DMS153 (cell line): Measurements from ENCODE around the gene LATS2.

ENCODE experiments used
- DNase-seq: peaks from one replicate; lab custom pipeline; 2025; lab: John Stamatoyannopoulos, UW

Gene LATS2

GRCh38 chr13:21061029-21061763 is at the start of gene LATS2:
Gene LATS2, minus strand, starts transcription at chr13:21061586. Its CDS starts 15,560 bp downstream, at chr13:21046026.
- DNase-seq: no peak

DNA sequence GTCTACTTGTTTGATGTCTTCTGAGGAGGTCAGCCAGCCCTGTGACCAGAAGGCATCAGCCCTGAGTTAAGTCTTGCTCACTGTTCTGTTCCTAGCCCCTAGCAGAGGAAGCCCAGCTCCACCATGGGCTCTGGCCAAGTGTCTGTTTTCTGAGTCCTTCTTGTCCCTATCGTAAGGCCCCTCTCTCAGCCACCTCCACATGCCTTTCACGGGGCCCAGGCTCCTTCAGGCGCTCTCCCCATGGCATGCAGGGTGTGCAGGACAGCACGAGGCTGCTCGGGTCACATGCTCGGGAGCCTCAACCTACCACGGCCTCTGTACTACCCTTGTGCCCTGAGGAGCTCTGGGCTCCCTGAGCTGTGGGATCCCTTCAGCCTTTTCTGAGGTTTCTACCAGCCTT is 47.8 kb upstream of the LATS2 start:
- no peak for DNase-seq

GRCh38 chr13:21106089-21106488 is 44.7 kb upstream of the LATS2 start:
- DNase-seq: no peak

DNA sequence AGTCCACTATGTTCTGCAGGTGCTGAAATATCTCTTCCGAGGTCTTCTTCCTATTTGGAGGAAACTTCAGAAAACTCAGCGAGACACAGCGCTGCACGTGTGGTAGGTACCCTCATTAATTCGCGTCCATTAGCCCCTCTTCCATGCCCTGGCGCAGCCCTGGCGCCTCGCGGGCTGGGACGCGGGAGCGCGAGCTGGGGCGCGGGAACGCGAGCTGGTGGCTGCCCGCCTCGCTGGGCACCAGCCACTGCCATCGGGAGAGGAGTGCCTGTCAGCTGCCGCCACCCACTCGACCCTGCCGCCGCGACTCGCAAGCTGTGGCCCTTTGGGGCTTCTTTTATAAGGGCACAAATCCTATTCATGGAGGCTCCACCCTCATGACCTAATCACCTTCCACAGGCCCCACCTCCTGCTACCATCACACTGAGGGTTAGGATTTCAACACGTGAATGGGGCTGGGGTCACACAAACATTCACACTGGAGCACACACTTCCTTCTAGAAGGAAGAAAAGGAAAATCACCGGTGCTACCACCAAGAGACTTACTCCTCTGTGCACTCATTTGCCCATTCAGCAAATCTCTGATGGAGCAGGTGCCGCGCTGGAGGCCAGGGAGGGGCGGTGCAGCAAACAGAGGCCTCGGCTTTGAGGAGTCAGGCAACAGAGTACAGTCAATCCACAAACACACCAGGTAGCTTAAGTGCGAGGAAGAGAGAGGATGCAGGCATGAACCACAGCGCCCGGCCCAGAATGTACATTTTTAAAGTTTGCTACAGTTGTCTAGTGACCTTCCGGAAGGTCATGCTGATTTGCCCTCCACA is 43.0 kb upstream of the LATS2 start:
- no peak for DNase-seq

- no peak for DNase-seq
These were observed 40.6 kb upstream of the LATS2 start for GRCh38 chr13:21101865-21102576.

DNA sequence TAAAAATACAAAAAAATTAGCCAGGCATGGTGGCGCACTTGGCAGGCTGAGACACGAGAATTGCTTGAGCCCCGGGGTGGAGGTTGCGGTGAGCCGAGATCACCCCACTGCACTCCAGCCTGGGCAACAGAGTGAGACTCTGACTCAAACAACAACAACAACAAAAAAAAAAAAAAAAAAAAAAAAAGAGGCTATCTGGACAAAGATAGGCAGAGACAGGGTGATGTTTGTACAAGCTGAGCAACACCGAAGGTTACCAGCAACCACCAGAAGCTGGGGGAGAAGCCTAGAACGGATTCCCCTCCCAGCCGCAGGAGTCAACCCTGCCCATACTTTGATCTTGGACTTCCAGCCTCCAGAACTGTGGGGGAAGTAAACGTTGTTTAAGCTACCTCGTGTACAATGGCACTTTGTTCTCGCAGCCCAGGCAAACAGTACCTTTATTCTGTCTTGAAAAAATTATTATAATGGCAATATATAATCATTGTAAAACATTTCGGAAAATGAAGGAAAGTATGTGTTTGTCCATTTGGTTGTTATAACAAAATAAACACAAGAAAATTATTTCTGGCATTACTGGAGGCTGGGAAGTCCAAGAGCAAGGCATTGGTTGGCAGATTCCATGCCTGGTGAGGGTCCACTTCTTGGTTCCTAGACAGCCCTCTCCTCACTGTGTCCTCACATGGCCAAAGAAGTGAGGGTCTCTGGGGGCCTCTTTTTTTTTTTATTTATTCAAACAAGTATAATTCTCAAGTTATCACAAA is 39.8 kb upstream of the LATS2 start:
- DNase-seq: no peak

DNA sequence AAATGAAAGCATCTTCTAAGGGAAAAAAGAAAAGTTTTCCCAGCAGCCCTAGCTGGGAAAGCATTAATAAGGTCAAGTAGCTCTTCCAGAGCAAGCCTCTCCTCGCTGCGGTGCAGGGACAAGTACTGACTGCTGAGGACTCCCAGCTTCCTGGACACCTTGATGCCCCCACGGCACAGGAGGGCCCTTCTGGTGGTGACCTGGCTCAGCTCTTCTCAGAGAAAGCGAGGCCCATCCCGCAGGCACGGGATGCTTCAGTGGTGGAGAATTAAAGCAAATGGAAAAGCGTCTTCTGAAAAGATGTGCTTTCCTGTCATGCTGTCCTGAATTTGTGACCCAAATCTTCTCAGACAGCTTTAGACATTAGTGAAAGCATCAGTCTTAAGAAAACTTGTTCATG is 38.8 kb upstream of the LATS2 start:
- no peak for DNase-seq

GRCh38 chr13:21095311-21095710 is 33.9 kb upstream of the LATS2 start:
- no peak for DNase-seq

DNA sequence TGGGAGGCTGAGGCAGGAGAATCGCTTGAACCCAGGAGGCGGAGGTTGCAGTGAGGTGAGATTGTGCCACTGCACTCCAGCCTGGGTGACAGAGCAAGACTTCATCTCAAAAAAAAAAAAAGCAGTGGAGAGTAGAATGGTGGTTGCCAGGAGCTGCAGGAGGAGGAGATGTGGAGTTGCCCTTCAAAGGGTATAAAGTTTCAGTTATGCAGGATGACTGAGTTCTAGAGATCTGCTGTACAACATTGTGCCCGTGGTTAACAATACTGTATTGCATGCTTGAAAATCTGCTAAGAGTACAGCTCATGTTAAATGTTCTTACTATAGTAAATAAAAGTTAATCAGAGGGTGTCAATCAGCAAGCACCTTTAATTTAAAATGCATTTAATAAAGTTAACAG is 28.4 kb upstream of the LATS2 start:
- DNase-seq: no peak

DNA sequence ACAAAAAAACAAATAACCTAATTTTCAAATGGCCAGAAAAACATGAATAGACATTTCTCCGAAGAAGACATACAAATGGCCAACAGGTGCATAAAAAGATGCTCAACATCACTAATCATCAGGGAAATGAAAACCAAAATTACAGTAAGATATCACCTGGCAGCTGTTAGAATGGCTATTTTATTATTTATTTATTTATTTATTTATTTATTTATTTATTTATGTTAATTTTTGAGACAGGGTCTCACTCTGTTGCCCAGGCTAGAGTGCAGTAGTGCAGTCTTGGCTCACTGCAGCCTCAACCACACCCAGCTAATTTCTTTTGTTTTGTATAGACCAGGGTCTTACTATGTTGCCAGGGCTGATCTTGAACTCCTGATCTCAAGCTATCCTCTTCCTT is 27.1 kb upstream of the LATS2 start:
- no peak for DNase-seq

DNA sequence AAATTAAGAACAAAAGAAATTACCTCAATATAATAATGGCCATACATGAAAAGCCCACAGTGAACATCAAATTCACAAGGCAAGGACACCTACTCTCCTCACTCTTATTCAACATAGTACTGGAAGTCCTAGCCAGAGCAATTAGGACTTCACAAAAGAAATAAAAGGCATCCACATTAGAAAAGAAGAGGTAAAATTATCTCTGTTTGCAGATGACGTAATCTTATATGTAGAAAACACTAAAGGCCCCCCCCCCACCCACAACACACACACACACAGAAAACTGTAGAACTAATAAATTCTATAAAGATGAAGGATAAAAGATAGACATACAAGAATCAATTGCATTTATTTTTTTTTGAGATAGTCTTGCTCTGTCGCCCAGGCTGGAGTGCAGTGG is 25.5 kb upstream of the LATS2 start:
- no peak for DNase-seq

- DNase-seq: no peak
These were observed 20.5 kb upstream of the LATS2 start for GRCh38 chr13:21081926-21082325.

DNA sequence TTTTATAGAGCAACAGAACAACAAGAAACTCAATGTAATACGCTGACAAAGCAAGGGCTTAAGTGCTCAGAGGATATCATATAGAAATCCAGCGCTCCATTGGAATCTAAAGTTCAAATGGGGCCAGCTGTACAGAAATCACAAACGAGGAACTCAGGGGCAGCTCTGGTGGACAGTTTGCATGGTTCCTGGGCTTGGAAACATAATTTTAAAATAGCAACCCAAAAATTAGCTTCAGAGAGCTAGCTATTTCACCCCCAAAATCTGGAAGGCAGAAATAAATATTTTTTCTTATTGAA is 19.2 kb upstream of the LATS2 start:
- no peak for DNase-seq

GRCh38 chr13:21079761-21080592 is 18.6 kb upstream of the LATS2 start:
- DNase-seq: no peak

DNA sequence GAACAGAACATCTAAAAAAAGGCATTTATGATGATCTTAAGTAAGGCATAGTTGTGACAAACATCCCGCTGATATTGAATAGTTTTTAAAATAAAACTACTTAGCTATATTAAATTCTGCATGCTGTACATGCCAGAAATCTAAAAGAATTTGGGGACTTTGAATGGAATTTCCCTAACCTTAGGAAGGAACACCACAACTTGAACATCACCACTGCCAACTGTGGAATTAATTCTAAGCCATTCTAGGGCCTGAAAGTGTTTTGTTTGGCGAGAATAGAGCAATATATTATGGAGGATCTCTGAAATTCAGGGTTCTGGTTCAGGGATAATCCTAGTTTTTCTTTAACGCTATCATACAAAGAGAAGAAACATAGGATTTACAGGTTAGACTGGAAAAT is 17.8 kb upstream of the LATS2 start:
- no peak for DNase-seq

DNA sequence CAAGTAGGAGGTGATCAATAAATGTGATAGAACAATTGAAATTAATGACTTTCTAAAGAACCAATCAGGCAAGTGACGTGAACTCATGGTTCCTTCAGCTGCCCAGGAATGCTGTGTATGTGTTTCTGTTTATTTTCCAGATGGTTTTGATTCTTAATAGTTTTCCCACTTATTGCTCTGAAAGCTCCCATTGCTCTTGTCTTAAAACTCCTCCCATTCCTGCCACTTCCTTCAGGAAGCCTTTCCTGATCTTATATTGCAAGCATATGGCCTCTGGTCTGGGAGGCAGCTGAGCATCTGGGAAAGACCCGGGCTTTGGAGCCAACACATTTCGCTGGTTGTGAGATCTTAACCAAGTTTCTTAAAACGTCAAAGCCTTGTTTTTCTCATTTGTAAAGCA is 17.1 kb upstream of the LATS2 start:
- DNase-seq: no peak

DNA sequence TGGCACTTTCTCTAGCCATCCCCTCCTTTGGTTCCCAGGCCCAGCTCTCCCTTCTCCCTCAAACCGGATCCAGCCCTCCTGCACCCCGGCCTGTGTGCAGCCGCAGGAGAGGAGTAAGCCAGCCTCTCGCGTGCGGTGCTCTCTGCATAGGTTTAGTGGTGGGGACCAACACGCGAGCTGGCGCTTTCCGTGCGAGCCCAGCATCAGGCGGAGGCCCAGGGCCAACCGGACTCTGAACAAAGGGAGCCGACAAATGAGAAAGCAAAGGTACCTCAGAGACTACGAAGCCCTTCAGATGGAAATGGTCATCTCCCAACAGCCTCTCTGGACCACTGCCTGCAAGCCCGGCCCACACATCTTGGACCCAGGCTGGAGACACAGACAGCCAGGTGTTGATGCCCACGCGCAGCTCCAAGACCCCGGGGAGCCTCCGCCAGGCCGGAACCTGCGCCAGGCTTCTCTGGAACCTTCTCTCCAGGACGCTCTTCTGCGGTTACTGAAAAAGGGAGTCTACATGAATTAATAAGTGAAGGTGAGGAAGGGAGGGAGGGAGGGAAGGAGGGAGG is 16.5 kb upstream of the LATS2 start:
- no peak for DNase-seq

DNA sequence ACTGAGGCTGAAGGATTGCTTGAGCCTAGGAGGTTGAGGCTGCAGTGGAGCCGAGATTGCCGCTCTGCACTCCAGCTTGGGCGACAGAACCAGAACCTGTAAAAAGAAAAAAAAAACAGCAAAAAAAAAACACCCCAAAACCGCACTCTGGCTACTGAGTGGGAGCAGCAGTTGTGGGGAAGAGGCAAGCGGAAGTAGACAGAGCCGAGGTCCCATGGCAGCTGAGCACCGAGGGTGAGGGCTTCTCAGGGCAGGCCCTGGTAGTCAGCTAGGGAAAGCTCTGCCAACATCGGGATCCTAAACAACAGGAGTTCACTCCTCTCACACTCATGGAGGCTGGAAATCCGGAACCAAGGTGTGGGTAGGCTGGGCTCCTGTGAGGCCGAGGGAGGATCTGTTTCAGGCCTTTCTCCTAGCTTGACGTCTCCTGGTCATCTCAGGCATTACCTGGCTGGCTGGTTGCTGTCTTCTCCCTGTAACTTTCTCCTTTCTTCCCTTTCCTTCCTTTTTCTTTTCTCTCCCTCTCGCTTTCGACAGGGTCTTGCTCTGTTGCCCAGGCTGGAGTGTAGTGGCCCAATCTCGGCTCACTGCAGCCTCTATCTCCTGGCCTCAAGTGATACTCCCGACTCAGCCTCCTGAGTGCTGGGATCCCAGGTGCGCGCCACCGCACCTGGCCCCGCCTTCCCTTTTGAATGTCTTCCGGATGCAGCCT is 15.8 kb upstream of the LATS2 start:
- no peak for DNase-seq

DNA sequence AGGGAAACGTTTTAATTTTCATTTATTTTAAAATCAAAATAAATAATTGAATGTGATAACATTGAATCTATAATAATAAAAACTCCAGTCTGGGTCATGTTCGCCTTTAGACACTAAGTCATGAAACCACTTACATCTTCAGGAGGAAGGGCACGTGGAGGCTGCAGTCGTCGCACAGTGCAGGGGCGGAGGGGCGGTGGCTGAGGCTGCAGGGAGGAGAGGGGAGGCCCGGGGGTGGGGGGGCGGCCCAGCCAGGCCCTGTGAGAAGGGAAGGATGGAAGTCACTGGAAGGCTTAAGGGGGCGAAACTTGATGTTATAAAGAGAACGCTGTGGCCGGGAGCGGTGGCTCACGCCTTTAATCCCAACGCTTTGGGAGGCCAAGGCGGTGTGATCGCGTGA is 14.9 kb upstream of the LATS2 start:
- DNase-seq: no peak
